Prostate gland (tissue), 2 donors: ENCODE results near the gene DNAJB1.

Experiments
- POLR2A ChIP-seq: fragments of 450-650 bp; IDR thresholded peaks from one replicate; pipeline ENCODE4 v1.6.1; 2016; ENCODE audit warnings: antibody characterized with exemption, mild to moderate bottlenecking
- POLR2AphosphoS5 ChIP-seq: sonication (generic); formaldehyde crosslinking; IDR thresholded peaks from one replicate; pipeline ENCODE4 v1.6.1; 2017; ENCODE audit warnings: antibody characterized with exemption
- TF ChIP-seq, protein P1 (sequence below), 4 experiments: fragments of 200-600 bp in 2 of 4; fragments of 450-650 bp in 2 of 4; sonication (generic) in 2 of 4; IDR thresholded peaks; 1 replicate in 3 of 4; 2 replicates in 1 of 4; pipeline ENCODE4 v1.5.1; 2016 to 2019; ENCODE audit warnings: antibody characterized with exemption in 4 of 4, mild to moderate bottlenecking in 2 of 4, moderate library complexity in 2 of 4

DNA sequence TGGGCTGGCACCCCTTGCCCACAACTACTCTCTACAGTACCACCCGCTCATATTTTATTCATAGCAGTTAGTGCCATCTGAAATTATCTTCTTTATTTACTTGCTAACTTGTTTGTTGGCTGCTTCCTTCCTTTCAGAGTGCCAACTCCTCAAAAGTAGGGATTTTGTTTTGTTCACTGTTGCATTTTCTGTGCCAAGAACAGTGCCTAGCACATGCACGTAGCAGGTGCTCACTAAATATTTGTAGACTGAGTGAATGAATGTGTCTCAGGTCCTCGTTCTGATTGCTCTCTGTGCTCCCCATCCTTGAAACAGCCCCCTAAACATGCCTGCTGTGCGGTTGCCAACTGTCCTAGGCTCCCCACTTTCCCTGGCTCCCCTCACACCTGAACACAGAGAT lies 23.8 kb downstream of the DNAJB1 start:
- no peak for TF ChIP-seq POLR2A
- no peak for TF ChIP-seq POLR2AphosphoS5
- TF ChIP-seq, protein P1, sequence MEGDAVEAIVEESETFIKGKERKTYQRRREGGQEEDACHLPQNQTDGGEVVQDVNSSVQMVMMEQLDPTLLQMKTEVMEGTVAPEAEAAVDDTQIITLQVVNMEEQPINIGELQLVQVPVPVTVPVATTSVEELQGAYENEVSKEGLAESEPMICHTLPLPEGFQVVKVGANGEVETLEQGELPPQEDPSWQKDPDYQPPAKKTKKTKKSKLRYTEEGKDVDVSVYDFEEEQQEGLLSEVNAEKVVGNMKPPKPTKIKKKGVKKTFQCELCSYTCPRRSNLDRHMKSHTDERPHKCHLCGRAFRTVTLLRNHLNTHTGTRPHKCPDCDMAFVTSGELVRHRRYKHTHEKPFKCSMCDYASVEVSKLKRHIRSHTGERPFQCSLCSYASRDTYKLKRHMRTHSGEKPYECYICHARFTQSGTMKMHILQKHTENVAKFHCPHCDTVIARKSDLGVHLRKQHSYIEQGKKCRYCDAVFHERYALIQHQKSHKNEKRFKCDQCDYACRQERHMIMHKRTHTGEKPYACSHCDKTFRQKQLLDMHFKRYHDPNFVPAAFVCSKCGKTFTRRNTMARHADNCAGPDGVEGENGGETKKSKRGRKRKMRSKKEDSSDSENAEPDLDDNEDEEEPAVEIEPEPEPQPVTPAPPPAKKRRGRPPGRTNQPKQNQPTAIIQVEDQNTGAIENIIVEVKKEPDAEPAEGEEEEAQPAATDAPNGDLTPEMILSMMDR (IDR thresholded peaks at IDR 0.05) = no peak
